T-cell (primary cell): ENCODE data around the gene VASH2. TPM values are rescaled to one million over a fixed set of nuclear protein-coding genes. Genes with fewer than 3 reads are reported as not detected.

ENCODE experiments used
- ATAC-seq, 4 experiments: fragments of 200-7000 bp in 3 of 4; fragments of 150-1000 bp in 1 of 4; cut with Tn5 transposase; replicated peaks in 1 of 4; 1 replicate in 3 of 4; 2 replicates in 1 of 4; pipeline ENCODE4 v1.10.0; 2021; ENCODE audit warnings: moderate library complexity in 3 of 4, mild to moderate bottlenecking in 2 of 4, moderate number of reproducible peaks in 1 of 4
- CTCF ChIA-PET, 2 donors: fragments of 300-600 bp; sonication (Branson Sonifier 250); formaldehyde crosslinking; loops; one replicate each; lab custom pipeline; 2022; ENCODE audit warnings: antibody characterized with exemption in 2 of 2; lab: Charles Lee
- POLR2A ChIA-PET, 2 donors: fragments of 300-600 bp; sonication (Branson Sonifier 250); formaldehyde crosslinking; loops; one replicate each; lab custom pipeline; 2022; ENCODE audit warnings: antibody characterized with exemption in 2 of 2; lab: Charles Lee
- DNase-seq, 35 experiments: peaks; one replicate each; pipeline versions ENCODE4 v3.0.0 to v3.0.0-alpha.2; 2013 to 2023
- H3K27ac ChIP-seq: one replicate; pipeline ENCODE4 v1.5.1; 2013; ENCODE audit warnings: low read length
- H3K27me3 ChIP-seq, 2 experiments: replicated peaks in 1 of 2; 1 replicate in 1 of 2; 2 replicates in 1 of 2; pipeline versions ENCODE4 v1.6.1 to v1.7.0; 2013; ENCODE audit warnings: low read length in 1 of 2, mixed read lengths in 1 of 2; ENCODE audit not compliant: control insufficient read depth in 2 of 2, insufficient read depth in 2 of 2; ENCODE audit errors: extremely low read depth in 1 of 2
- H3K36me3 ChIP-seq, 2 donors: 1 replicate in 1 of 2; 2 replicates in 1 of 2; pipeline versions ENCODE4 v1.6.1 to v1.7.0; 2013; ENCODE audit warnings: low read length in 1 of 2; ENCODE audit not compliant: control insufficient read depth in 2 of 2, insufficient read depth in 1 of 2; ENCODE audit errors: extremely low read depth in 1 of 2
- H3K4me1 ChIP-seq, 2 experiments: 1 replicate in 1 of 2; 2 replicates in 1 of 2; pipeline versions ENCODE4 v1.6.1 to v1.7.0; 2013; ENCODE audit warnings: low read length in 2 of 2, mixed read lengths in 1 of 2; ENCODE audit not compliant: insufficient read depth in 2 of 2, control insufficient read depth in 1 of 2; ENCODE audit errors: extremely low read depth in 1 of 2
- H3K4me3 ChIP-seq, 2 donors: 1 replicate in 1 of 2; 2 replicates in 1 of 2; pipeline versions ENCODE4 v1.5.1 to v1.7.0; 2013; ENCODE audit warnings: mild to moderate bottlenecking in 2 of 2, low read length in 1 of 2, moderate library complexity in 1 of 2; ENCODE audit not compliant: control insufficient read depth in 1 of 2; ENCODE audit errors: extremely low read depth in 1 of 2
- H3K9me3 ChIP-seq: 2 replicates; pipeline ENCODE4 v1.7.0; 2013
- H3K27ac Mint-ChIP-seq, 2 donors: one replicate each; pipeline ENCODE4 v1.8.0; 2020 to 2021; ENCODE audit warnings: mild to moderate bottlenecking in 2 of 2, mixed read lengths in 2 of 2
- H3K27me3 Mint-ChIP-seq, 2 donors: one replicate each; pipeline ENCODE4 v1.8.0; 2021 to 2022; ENCODE audit warnings: mixed read lengths in 2 of 2
- H3K36me3 Mint-ChIP-seq: one replicate; pipeline ENCODE4 v1.8.0; 2021; ENCODE audit warnings: mixed read lengths
- H3K4me1 Mint-ChIP-seq, 3 donors: one replicate each; pipeline ENCODE4 v1.8.0; 2020 to 2022; ENCODE audit warnings: mixed read lengths in 3 of 3, mild to moderate bottlenecking in 1 of 3
- H3K4me3 Mint-ChIP-seq, 3 donors: one replicate each; pipeline ENCODE4 v1.8.0; 2020 to 2022; ENCODE audit warnings: mild to moderate bottlenecking in 3 of 3, mixed read lengths in 3 of 3, moderate library complexity in 3 of 3
- H3K9me3 Mint-ChIP-seq, 3 donors: one replicate each; pipeline ENCODE4 v1.8.0; 2020 to 2022; ENCODE audit warnings: mixed read lengths in 3 of 3
- WGBS: methylation state at CpG from one replicate; pipeline ENCODE4 v1.1.5; 2013; ENCODE audit warnings: missing lambda C conversion rate; ENCODE audit not compliant: insufficient coverage; 5-methylcytosine and 5-hydroxymethylcytosine counted together
- total RNA-seq, 35 experiments: library from RNA in 6 of 35; stranded (reverse) in 6 of 35; fragments of 120-200 nt in 1 of 35; gene quantifications; one replicate each; pipeline versions ENCODE4 v1.2.1 to v1.2.4 and lab custom pipeline; 2013 to 2026

VASH2 gene
- total RNA-seq, 5 donors from 2014 or later (not counting 1 experiment from before 2014, with no cell fraction given): 0.47 to 0.85 (median 0.53) TPM; not detected in 1

- DNase-seq (peak in 2 of 35 experiments; percentile 1 to 14), ATAC-seq (no peak)
- H3K27ac Mint-ChIP-seq: no peak overlapping the region
- no peak overlapping the region for H3K4me3 Mint-ChIP-seq
- ChIA-PET CTCF (no interaction called here), POLR2A (interaction anchor here in 1 of 2 donors (0.5 to 0.6 kb wide), 2 partner anchors 11 to 938 kb away, joined by 3 to 4 read pairs; no protein-coding TSS in a partner anchor)
- Histone ChIP-seq H3K4me3 (no peak overlapping the region), H3K27ac (no peak overlapping the region), H3K9me3 (no peaks in the 10 kb centered on the region), H3K36me3 (no peaks in the 10 kb centered on the region), H3K4me1 (peaks cover 0 to 23% of the 10 kb centered on the region in 2 experiments), H3K27me3 (peaks cover 0 to 22% of the 10 kb centered on the region in 2 experiments)
- H3K27me3 Mint-ChIP-seq: peaks cover 3% of the 10 kb centered on the region in 2 donors
- no peaks in the 10 kb centered on the region for H3K9me3 Mint-ChIP-seq
- no peaks in the 10 kb centered on the region for H3K36me3 Mint-ChIP-seq
- WGBS: no CpG with 5 or more reads among the region's 14 CpGs
- peaks cover 0 to 19% (median 7%) of the 10 kb centered on the region in 3 donors for H3K4me1 Mint-ChIP-seq
Observed at GRCh38 chr1:212979340-212980122, 29.2 kb downstream of the VASH2 start.

GRCh38 chr1:212980123-212980785 lies 29.9 kb downstream of the VASH2 start:
- WGBS: 91% methylated on average over 3 of the region's 7 CpGs
- Mint-ChIP-seq H3K4me1 (peaks cover 0 to 19% (median 7%) of the 10 kb centered on the region in 3 donors), H3K9me3 (no peaks in the 10 kb centered on the region), H3K36me3 (no peaks in the 10 kb centered on the region), H3K27me3 (peaks cover 3% of the 10 kb centered on the region in 2 donors), H3K4me3 (no peak overlapping the region), H3K27ac (no peak overlapping the region)
- Histone ChIP-seq H3K27ac (no peak overlapping the region), H3K4me1 (peaks cover 0 to 23% of the 10 kb centered on the region in 2 experiments), H3K27me3 (peaks cover 0 to 22% of the 10 kb centered on the region in 2 experiments), H3K4me3 (no peak overlapping the region), H3K9me3 (no peaks in the 10 kb centered on the region), H3K36me3 (no peaks in the 10 kb centered on the region)
- ATAC-seq (no peak), DNase-seq (no peak)
- ChIA-PET CTCF (no interaction called here), POLR2A (interaction anchor here in 1 of 2 donors (0.6 kb wide), 2 partner anchors 10 to 88 kb away, joined by 4 to 5 read pairs; no protein-coding TSS in a partner anchor)

- Histone ChIP-seq H3K36me3 (no peaks in the 10 kb centered on the region), H3K27ac (no peak overlapping the region), H3K27me3 (peaks cover 0 to 22% of the 10 kb centered on the region in 2 experiments), H3K9me3 (no peaks in the 10 kb centered on the region), H3K4me3 (no peak overlapping the region), H3K4me1 (peaks cover 0 to 23% of the 10 kb centered on the region in 2 experiments)
- ChIA-PET CTCF (no interaction called here), POLR2A (interaction anchor here in 1 of 2 donors (0.6 kb wide), 1 partner anchor 88 kb away, joined by 5 read pairs; no protein-coding TSS in a partner anchor)
- no peaks in the 10 kb centered on the region for H3K9me3 Mint-ChIP-seq
- peaks cover 3% of the 10 kb centered on the region in 2 donors for H3K27me3 Mint-ChIP-seq
- H3K4me1 Mint-ChIP-seq: peaks cover 0 to 19% (median 7%) of the 10 kb centered on the region in 3 donors
- DNase-seq (no peak), ATAC-seq (no peak)
- WGBS: 96% methylated on average over 8 of the region's 11 CpGs
- H3K27ac Mint-ChIP-seq: no peak overlapping the region
- no peak overlapping the region for H3K4me3 Mint-ChIP-seq
- H3K36me3 Mint-ChIP-seq: no peaks in the 10 kb centered on the region
Observed at GRCh38 chr1:212981025-212981495, 30.7 kb downstream of the VASH2 start.

DNA sequence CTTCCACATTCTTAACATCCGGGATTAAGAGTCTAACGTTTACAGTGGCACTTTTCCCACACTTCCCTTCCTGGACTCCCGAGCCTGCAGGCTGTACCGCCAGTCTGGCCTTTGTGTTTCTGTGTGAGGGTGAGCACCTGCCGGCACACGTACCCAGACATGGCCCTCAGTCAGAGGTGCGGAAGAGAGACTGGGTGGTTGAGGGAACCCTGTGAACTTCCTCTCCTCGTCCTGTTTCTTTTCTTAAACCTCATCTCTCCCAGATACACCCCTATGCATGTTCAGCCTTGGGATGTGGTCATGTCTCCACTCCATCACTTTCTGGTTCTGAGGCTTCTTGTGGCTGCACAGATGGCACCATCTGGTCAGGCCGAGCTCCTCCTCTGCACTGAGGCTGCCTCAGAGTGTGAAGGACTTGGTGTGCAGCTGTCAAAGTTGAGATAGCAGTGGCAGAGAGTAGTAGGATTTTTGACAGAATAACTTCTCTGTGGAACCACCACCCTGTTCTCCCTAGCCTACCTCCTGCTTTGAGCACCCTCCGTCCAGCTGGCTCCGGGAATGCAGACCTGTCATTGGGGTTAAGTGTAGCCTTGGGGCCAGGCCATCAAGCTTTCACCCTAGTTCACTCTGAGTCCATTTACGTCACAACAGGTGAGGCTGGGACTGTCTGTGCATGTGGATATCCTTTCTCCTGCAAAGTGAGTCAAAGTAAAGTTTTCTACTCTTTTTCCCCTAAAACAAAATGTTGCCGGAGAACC lies 31.4 kb downstream of the VASH2 start:
- no peak overlapping the region for H3K27ac Mint-ChIP-seq
- H3K9me3 Mint-ChIP-seq: no peaks in the 10 kb centered on the region
- no peak overlapping the region for H3K27ac ChIP-seq
- H3K27me3 Mint-ChIP-seq: peaks cover 0 to 3% of the 10 kb centered on the region in 2 donors
- ChIA-PET POLR2A (interaction anchor here in 1 of 2 donors (0.6 kb wide), 1 partner anchor 87 kb away, joined by 4 read pairs; no protein-coding TSS in a partner anchor), CTCF (interaction anchor here in 1 of 2 donors (0.6 kb wide), 1 partner anchor 278 kb away, joined by 4 read pairs; no protein-coding TSS in a partner anchor)
- no CpG with 5 or more reads among the region's 13 CpGs for WGBS
- peaks cover 0 to 23% of the 10 kb centered on the region in 2 experiments for H3K4me1 ChIP-seq
- H3K36me3 ChIP-seq: no peaks in the 10 kb centered on the region
- no peak overlapping the region for H3K4me3 Mint-ChIP-seq
- ATAC-seq: no peak
- no peaks in the 10 kb centered on the region for H3K36me3 Mint-ChIP-seq
- H3K4me1 Mint-ChIP-seq: peaks cover 0 to 19% (median 7%) of the 10 kb centered on the region in 3 donors
- no peak overlapping the region for H3K4me3 ChIP-seq
- peaks cover 0 to 22% of the 10 kb centered on the region in 2 experiments for H3K27me3 ChIP-seq
- DNase-seq: no peak
- H3K9me3 ChIP-seq: no peaks in the 10 kb centered on the region

GRCh38 chr1:212982430-212983152 lies 32.2 kb downstream of the VASH2 start:
- no peaks in the 10 kb centered on the region for H3K36me3 ChIP-seq
- no peaks in the 10 kb centered on the region for H3K27me3 Mint-ChIP-seq
- H3K4me1 Mint-ChIP-seq: peaks cover 0 to 19% (median 7%) of the 10 kb centered on the region in 3 donors
- no peaks in the 10 kb centered on the region for H3K9me3 ChIP-seq
- WGBS: 80% methylated on average over 1 of the region's 6 CpGs
- no peaks in the 10 kb centered on the region for H3K36me3 Mint-ChIP-seq
- no peak for ATAC-seq
- no peak overlapping the region for H3K27ac Mint-ChIP-seq
- peaks cover 0 to 21% of the 10 kb centered on the region in 2 experiments for H3K27me3 ChIP-seq
- no peaks in the 10 kb centered on the region for H3K9me3 Mint-ChIP-seq
- no peak overlapping the region for H3K4me3 ChIP-seq
- POLR2A ChIA-PET: interaction anchor here in 1 of 2 donors (0.6 kb wide), 1 partner anchor 86 kb away, joined by 4 read pairs; no protein-coding TSS in a partner anchor
- peaks cover 0 to 21% of the 10 kb centered on the region in 2 experiments for H3K4me1 ChIP-seq
- no peak overlapping the region for H3K27ac ChIP-seq
- CTCF ChIA-PET: interaction anchor here in 1 of 2 donors (0.5 to 0.6 kb wide), 4 partner anchors 25 to 1198 kb away, joined by 3 to 5 read pairs (median 4); no protein-coding TSS in a partner anchor
- no peak for DNase-seq
- H3K4me3 Mint-ChIP-seq: no peak overlapping the region
